BE2C (cell line): Measurements from ENCODE around the gene ATP8B3.

ENCODE experiments used
- DNase-seq: peaks from one replicate; pipeline ENCODE4 v3.0.0-alpha.2; 2020
- H3K27me3 ChIP-seq: fragments of 250-450 bp; sonication (Bioruptor Pico); 2 replicates; pipeline ENCODE4 v1.5.1; 2020; ENCODE audit warnings: mild to moderate bottlenecking
- H3K36me3 ChIP-seq: fragments of 250-450 bp; sonication (Bioruptor Pico); 2 replicates; pipeline ENCODE4 v1.5.1; 2020; ENCODE audit warnings: mild to moderate bottlenecking
- H3K4me1 ChIP-seq: fragments of 250-450 bp; sonication (Bioruptor Pico); 2 replicates; pipeline ENCODE4 v1.5.1; 2020
- H3K4me3 ChIP-seq: 2 replicates; pipeline ENCODE4 v1.5.1; 2011; ENCODE audit warnings: low read depth, low read length
- H3K9me3 ChIP-seq: fragments of 250-450 bp; sonication (Bioruptor Pico); 2 replicates; pipeline ENCODE4 v1.5.1; 2020
- TF ChIP-seq, protein P1 (sequence below): IDR thresholded peaks from 2 replicates; pipeline ENCODE4 v1.5.1; 2012; ENCODE audit warnings: mild to moderate bottlenecking, low read depth, low read length

ATP8B3 gene

DNA sequence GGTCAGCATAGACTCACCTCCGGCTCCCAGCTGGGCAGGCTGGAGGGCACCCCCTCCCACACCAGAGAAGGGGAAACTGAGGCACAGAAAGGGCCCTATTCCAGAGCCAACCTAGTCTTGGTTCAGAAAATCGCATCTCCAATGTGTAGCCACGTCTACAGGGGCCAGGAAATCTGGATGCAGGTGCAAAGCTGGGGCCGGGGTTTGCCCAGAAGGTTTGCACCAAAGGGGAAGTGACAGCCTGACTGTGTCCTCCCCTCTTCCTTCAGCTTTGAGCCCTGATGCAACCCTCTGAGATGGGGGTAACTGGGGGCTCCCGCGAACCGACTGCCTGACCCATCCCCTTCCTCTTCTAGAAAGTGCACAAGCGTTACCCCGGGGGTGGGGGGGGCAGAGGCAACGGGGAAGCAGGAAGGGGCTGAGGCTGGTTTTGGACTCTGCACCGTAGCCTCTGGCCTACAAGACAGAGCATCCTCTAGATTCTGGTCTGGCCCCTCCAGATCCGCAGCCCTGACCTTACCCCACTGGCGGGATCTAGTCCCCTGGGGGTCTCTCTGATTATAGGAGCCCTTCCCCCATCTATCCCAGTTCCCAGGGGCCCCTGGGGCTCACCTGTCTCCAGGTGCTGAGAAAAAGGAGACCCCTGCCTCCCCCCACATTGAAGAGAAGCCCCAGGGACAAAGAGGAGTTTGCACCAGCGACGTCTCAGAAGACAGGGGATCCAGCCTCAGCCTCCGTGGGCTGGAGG lies 59.9 kb downstream of the ATP8B3 start:
- Histone ChIP-seq H3K36me3 (no peaks in the 10 kb centered on the region), H3K27me3 (peaks cover 97% of the 10 kb centered on the region), H3K4me1 (no peaks in the 10 kb centered on the region), H3K4me3 (no peak overlapping the region), H3K9me3 (no peaks in the 10 kb centered on the region)
- TF ChIP-seq, protein P1, sequence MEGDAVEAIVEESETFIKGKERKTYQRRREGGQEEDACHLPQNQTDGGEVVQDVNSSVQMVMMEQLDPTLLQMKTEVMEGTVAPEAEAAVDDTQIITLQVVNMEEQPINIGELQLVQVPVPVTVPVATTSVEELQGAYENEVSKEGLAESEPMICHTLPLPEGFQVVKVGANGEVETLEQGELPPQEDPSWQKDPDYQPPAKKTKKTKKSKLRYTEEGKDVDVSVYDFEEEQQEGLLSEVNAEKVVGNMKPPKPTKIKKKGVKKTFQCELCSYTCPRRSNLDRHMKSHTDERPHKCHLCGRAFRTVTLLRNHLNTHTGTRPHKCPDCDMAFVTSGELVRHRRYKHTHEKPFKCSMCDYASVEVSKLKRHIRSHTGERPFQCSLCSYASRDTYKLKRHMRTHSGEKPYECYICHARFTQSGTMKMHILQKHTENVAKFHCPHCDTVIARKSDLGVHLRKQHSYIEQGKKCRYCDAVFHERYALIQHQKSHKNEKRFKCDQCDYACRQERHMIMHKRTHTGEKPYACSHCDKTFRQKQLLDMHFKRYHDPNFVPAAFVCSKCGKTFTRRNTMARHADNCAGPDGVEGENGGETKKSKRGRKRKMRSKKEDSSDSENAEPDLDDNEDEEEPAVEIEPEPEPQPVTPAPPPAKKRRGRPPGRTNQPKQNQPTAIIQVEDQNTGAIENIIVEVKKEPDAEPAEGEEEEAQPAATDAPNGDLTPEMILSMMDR, result no peak
- DNase-seq, result no peak

DNA sequence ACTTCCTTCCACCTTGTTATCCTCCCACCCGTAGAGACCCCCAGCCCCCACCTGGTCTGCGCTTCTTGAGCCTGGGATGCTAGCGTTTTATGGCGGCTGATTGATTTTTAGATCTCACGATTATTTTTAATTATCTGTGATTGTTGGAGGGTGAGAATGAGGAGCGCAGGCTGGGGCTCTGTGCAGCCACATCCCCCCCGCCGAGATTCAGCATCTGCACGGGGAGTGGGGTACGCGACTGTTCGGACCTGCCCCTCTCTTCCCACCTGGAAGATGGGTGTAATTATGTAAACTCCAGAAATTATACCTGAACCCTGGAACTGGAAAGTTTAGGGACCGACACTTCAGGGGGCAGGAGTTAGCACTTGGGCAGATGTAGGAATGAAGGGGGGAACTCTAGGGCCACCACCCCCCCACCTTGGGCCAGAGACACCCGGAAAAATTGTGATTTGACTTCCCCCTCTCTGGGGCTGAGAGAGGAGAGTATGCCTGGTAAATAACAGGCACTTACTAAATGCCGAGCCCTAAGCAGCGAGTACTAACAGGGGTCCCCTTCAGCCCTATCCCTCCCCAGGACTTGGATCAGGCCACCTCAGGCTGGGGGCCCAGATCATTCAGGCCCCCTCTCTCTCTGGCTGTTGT lies 60.6 kb downstream of the ATP8B3 start:
- Histone ChIP-seq H3K27me3 (peaks cover 96% of the 10 kb centered on the region), H3K4me1 (no peaks in the 10 kb centered on the region), H3K4me3 (no peak overlapping the region), H3K36me3 (no peaks in the 10 kb centered on the region), H3K9me3 (no peaks in the 10 kb centered on the region)
- TF ChIP-seq, protein P1, result no peak
- no peak for DNase-seq

DNA sequence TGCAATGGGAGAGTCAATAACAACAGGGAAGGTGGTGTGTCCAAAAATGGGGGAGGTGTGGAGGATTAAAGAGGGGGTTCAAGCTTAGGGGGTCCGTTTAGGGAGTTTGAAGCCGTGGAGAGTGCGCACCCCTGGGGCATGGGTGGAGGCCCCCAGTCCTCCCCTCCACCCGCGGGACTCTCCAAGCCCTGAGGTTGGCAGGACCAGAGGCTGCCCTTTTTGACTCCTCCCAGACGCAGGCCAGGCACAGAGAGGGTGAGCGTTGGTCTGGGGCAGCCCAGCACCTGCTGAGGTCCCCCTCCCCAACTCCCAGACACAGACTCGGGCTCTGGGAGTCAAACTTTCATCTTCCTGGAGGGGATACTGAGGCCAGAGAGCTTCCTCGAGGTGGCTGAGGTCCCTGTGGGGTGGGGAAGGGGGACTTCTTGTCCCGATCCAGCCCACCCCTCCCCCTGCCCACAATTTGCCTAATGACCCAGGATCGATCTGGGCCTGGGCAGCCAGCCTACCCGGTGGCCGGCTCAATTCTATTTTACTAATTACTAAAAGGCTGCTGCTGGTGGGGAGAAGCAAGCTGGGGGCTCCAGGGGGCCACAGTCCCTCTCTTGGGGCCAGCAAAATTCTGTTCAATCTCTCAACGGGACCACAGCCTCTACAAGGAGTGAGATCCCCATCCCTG lies 61.6 kb downstream of the ATP8B3 start:
- H3K36me3 ChIP-seq, result no peaks in the 10 kb centered on the region
- no peaks in the 10 kb centered on the region for H3K9me3 ChIP-seq
- H3K27me3 ChIP-seq, result peaks cover 91% of the 10 kb centered on the region
- TF ChIP-seq, protein P1, result no peak
- no peaks in the 10 kb centered on the region for H3K4me1 ChIP-seq
- H3K4me3 ChIP-seq, result no peak overlapping the region
- no peak for DNase-seq

DNA sequence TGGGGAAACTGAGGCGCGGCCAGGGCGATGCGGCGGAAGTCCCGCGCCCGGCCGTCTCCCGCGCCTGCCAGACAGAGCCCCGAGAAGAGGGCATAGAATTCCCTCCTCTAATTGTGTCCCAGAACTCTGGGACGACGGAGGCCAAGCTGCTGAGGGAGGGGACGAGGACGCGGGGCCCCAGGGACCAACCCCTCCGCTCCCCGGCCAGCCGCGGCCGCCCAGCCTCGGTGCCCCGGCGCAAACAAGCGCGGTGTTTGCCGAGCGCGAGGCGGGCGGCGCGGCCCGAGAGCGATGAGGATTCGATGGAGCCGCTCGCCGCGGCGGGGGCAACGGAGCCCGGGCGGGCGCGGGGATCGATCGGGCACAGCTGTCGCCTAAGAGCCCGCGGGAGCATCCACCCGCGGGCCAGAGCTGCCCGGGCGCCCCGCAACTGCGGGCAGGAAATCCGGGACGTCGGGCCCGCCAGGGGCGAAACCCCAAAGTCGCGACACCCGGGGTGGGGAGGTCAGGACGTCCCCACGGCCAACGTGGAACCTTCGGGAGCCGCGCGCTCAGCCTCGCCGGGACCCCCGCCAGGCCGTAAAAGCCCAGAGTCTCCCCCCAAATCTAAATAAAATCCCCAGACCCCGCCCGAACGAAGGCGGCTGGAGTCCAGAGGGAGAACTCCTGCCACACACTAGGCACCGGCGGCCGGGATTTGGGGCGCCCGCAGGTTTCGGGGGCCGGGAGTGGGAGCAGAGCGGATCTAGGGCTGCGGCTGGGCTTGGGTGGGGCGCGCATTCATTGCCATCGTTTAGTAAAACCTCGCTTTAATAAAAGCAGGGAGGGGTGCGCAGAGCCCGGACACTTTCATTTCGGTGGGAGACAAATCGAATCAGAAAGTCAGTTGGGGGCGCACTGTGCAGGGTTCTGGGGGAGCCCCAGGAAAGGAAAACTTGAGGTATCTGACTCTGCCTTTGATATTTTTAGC lies 62.4 kb downstream of the ATP8B3 start:
- TF ChIP-seq, protein P1, result no peak
- DNase-seq, result no peak
- Histone ChIP-seq H3K9me3 (no peaks in the 10 kb centered on the region), H3K4me1 (no peaks in the 10 kb centered on the region), H3K36me3 (no peaks in the 10 kb centered on the region), H3K4me3 (no peak overlapping the region), H3K27me3 (peaks cover 91% of the 10 kb centered on the region)

DNA sequence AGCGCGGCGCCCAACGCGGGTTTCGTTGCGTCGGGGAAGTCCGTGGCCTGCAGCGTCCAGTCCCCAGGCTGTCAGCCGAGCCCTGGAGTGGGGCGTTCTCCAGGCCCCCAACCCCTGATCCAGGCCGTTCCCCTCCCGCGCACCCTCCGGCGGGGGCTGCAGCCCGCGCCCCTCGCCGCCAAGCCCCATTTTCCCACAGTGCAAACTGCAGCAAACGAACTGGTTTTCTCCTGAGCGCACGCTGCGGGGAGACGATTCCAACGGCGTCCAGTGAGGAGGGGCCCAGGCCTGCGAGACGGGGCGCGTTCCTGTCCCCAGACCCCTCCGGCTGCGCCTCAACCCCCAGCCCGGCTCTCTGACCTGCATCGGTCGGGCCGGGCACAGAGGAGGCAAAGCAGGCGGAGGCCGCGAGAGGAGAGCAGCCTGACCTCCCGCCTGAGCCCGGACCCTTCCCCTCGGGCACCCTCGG lies 63.2 kb downstream of the ATP8B3 start:
- TF ChIP-seq, protein P1, result no peak
- Histone ChIP-seq H3K4me1 (no peaks in the 10 kb centered on the region), H3K9me3 (no peaks in the 10 kb centered on the region), H3K27me3 (peaks cover 85% of the 10 kb centered on the region), H3K4me3 (no peak overlapping the region), H3K36me3 (no peaks in the 10 kb centered on the region)
- no peak for DNase-seq
